GM21360 (cell line): ENCODE measurements around the gene SLC26A2.
A peak's percentile ranks its signal among the peaks of the same experiment; 100 is the strongest.

Experiments used
- ATAC-seq: cut with Tn5 transposase; IDR thresholded peaks from one replicate; pipeline ENCODE4 v1.9.1; 2021; ENCODE audit warnings: mild to moderate bottlenecking, moderate library complexity; ENCODE audit not compliant: unreplicated experiment

The SLC26A2 gene

GRCh38 chr5:149961186-149961685 is 678 bp downstream of the SLC26A2 start:
- no peak for ATAC-seq

GRCh38 chr5:149961957-149962409 is 1.4 kb downstream of the SLC26A2 start:
- no peak for ATAC-seq

DNA sequence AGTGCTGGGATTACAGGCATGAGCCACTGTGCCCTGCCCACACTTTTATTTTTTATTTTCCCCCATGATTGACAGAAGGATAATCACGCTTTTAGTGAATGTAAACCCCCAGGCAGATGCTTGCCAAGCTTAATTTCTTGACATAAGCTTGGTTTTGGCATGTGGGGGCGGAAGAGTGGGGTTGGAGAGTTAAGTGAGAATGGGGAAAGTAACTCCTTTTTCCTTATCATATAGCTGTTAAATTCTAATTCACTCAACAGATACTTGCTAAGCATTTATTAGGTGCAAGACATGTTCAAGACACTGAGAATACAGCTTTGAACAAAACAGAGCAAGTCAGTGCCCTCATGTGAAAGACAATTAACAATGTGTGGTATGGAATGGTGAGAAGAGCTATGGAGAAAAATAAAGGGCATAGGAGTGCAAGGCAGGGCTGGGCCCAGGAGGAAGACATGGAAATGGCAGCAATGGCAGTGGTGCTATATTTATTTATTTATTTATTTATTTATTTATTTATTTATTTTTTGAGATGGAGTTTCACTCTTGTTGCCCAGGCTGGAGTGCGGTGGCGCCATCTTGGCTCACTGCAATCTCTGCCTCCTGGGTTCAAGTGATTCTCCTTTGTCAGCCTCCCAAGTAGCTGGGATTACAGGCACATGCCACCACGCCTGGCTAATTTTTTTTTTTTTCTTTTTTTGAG is 2.2 kb downstream of the SLC26A2 start:
- no peak for ATAC-seq

DNA sequence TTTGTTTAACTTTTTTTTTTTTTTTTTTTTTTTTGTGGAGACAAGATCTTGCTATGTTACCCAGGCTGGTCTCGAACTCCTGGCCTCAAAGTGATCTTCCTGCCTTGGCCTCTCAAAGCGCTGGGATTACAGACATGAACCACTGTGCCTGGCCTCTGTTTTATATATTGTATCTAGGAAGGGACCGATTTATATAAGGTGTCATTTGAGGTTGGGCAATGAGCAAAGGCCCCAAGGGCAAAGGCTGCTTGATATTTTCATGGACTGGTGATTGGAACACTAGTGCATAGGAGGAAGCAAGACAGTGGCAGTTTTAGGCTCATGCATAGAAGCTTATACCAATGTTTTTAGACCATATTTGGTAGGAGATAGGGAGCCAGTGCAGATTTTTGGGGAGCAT is 3.2 kb downstream of the SLC26A2 start:
- no peak for ATAC-seq

DNA sequence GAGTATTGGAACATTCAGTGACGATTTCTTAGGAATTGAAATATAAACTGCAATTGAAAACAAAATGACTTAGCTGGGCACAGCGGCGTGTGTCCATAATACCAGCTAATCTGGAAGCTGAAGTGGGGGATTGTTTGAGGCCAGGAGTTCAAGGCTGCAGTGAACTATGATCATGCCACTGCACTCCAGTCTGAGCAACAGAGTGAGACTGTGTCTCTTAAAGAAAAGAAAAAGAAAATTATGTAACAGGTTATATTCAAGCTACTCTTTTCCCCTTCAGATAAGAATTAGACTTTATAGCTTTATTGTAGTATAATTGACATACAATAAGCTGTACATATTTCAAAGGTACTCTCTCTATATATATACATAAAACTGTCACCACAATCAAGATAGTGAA is 6.4 kb downstream of the SLC26A2 start:
- ATAC-seq: no peak

GRCh38 chr5:149969181-149969930 is 8.8 kb downstream of the SLC26A2 start:
- no peak for ATAC-seq

GRCh38 chr5:149975409-149975808 is 14.9 kb downstream of the SLC26A2 start:
- no peak for ATAC-seq

GRCh38 chr5:149979896-149980295 is 19.3 kb downstream of the SLC26A2 start:
- no peak for ATAC-seq

GRCh38 chr5:149981206-149981605 is 20.6 kb downstream of the SLC26A2 start:
- ATAC-seq: no peak

- no peak for ATAC-seq
Observed at GRCh38 chr5:149982505-149982904, 21.9 kb downstream of the SLC26A2 start.

- no peak for ATAC-seq
Observed at GRCh38 chr5:149988126-149988525, 27.6 kb downstream of the SLC26A2 start.

GRCh38 chr5:149990518-149991376 is 30.2 kb downstream of the SLC26A2 start:
- ATAC-seq: peak; percentile 52

DNA sequence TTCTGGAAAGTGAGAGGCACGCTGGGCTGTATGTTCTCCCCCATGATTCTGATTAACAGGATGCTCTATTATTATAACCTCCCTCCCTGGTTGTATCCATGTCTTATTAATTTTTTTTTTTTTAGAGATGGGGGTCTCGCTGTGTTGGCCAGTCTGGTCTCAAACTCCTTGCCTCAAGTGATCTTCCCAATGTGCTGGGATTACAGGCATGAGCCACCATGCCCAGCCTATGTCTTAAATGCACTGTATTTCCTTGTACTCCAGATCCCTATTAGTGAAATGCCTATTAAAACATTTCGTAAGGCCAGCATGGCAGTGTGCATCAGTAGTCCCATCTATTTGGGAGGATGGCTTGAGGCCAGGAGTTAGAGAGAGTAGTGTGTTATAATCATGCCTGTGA is 32.9 kb downstream of the SLC26A2 start:
- ATAC-seq: no peak

DNA sequence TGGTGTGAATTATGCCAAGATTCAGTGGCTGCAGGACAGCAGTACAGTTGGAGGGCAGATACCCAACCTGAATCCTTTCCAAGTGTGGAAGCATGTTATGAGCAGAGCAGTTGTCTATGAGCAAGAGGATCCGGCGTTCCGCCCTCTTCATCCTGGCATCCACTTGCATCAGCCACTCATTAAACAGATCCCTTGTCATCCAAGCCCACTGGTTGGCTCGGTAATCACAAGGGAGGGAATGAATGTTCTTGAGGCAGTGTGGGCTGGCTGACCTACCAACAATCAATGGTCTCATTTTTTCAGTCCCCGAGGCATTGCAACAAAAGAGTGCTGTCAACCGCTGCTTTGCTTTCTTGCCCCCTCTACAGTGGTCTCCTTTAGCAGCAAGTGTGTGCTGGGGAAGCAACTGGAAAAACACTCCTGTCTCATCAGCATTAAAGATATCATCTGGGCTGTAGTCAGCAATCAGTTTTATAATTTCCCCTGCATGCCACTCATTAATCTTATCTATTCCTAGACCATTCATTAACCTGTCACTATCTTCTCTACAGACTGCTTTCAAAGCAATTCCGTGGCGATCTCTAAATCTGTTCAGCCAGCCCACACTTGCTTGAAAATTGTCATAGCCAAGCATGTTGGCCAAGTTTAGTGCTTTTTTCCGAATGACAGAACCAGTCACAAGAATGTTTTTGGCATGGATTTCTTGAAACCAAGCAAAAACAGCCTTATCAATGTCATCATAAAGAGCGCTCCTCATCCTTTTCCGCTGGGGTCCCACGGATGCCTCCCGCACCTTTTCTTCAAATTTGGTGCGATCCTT is 35.0 kb downstream of the SLC26A2 start:
- ATAC-seq: no peak

GRCh38 chr5:149996205-149996890 is 35.8 kb downstream of the SLC26A2 start:
- no peak for ATAC-seq

- no peak for ATAC-seq
Observed at GRCh38 chr5:149998281-149998680, 37.7 kb downstream of the SLC26A2 start.

DNA sequence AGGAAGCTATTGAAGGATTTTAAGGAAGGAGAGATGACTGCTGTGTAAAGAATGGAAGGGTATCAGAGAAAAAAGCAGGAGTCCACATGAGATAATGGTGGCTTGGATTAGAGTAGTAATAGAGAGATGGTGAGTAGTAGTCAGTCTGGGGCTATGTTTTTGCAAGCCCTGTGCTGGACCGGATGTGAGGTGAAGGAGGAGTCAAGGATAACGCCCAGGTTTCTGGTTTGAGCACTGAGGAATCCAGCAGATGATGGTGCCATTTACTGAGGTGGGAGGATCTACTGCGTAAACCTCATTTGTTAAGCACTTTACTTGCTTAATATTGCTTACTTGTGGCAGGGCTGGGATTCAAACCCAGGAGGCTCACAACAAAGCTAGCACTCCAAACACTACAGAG is 38.8 kb downstream of the SLC26A2 start:
- ATAC-seq: no peak

GRCh38 chr5:149999866-150000255 is 39.3 kb downstream of the SLC26A2 start:
- no peak for ATAC-seq

DNA sequence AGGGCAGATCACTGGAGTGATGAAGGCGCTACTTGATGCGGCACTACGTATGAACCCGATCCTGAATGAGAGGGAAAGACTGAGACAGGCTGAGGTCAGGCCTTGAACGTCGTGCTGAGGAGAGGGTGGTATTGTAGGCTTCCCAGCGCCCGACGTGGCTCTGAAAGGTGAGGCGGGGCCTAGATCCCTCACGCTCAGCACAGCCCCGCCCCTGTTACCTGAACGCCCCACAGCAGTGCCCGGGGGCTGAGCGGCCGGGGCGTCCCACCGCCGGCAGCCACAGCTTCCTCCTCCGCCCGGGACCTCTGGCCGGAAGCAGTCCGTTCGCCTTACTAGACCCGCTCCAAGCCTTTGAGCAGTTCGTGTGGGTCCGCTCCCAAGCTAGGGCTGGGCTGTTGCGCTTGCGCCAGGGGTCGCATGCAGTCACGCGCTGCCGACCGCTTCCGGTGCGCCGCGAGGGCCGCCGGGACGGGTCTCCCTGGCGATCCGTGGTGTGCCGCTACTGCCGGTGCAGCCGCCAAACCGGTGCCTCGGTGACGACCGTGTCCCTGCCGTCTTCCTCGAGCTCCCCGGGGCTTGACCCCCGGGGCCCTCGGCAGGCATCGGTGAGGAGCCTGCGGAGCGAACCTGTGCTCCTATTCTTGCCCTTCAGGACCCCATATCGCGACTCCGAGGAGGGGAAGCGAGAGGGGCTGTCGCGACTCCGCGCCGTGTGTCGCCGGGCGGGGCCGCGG is 39.9 kb downstream of the SLC26A2 start, which contains the start of the genes HMGXB3 and TIGD6:
Gene HMGXB3, plus strand, starts transcription at position 484 of the 734 bp plus-strand sequence. CDS start 4,114 bp downstream, outside the sequence.
Gene TIGD6, minus strand, starts transcription at position 399 of the 734 bp plus-strand sequence. CDS start 4,306 bp downstream, outside the sequence.
- peak; percentile 83 for ATAC-seq
